ENCODE results near the gene CLIC3.

The CLIC3 gene

DNA sequence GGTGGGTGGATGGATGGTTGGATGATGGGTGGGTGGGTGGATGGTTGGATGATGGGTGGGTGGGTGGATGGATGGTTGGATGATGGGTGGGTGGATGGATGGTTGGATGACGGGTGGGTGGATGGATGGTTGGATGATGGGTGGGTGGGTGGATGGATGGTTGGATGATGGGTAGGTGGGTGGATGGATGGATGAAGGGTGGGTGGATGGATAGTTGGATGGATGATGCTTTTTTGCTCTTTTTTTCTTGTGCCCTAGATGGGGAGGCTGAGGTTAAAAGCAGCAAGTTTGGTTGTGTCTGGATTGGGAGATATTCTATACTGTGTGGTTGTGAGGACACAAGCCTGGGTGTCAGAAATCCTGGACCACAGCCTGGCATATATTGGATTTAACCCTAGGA is 38.9 kb downstream of the CLIC3 start:
- Histone ChIP-seq H3K9ac (ENCODE audit: low read depth, low read length) (no peak overlapping the region), H4K20me1 (ENCODE audit: insufficient read depth, low read length) (no peaks in the 10 kb centered on the region), H3K27ac (ENCODE audit: low read length) (no peak overlapping the region), H3K36me3 (ENCODE audit: insufficient read depth, low read length) (no peaks in the 10 kb centered on the region), H3K4me3 (ENCODE audit: low read depth in 1 of 2, low read length in 2 of 2) (no peak overlapping the region), H3K4me2 (ENCODE audit: insufficient read depth, low read length) (no peak overlapping the region), H3K4me1 (ENCODE audit: insufficient read depth, low read length) (no peaks in the 10 kb centered on the region), H3K79me2 (ENCODE audit: insufficient read depth, low read length) (no peaks in the 10 kb centered on the region), H3K9me3 (ENCODE audit: insufficient read depth, low read length, severe bottlenecking) (no peaks in the 10 kb centered on the region), H2AFZ (ENCODE audit: low read depth, low read length) (no peak overlapping the region), H3K27me3 (ENCODE audit: insufficient read depth, low read length, poor library complexity) (no peaks in the 10 kb centered on the region)
- DNase-seq (no peak), ATAC-seq (ENCODE audit: insufficient read depth, low read depth) (no peak)
- TF ChIP-seq, protein P1, sequence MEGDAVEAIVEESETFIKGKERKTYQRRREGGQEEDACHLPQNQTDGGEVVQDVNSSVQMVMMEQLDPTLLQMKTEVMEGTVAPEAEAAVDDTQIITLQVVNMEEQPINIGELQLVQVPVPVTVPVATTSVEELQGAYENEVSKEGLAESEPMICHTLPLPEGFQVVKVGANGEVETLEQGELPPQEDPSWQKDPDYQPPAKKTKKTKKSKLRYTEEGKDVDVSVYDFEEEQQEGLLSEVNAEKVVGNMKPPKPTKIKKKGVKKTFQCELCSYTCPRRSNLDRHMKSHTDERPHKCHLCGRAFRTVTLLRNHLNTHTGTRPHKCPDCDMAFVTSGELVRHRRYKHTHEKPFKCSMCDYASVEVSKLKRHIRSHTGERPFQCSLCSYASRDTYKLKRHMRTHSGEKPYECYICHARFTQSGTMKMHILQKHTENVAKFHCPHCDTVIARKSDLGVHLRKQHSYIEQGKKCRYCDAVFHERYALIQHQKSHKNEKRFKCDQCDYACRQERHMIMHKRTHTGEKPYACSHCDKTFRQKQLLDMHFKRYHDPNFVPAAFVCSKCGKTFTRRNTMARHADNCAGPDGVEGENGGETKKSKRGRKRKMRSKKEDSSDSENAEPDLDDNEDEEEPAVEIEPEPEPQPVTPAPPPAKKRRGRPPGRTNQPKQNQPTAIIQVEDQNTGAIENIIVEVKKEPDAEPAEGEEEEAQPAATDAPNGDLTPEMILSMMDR (IDR thresholded peaks at IDR 0.05; ENCODE audit: borderline replicate concordance, extremely low read depth, low read length, poor library complexity, severe bottlenecking), result no peak

DNA sequence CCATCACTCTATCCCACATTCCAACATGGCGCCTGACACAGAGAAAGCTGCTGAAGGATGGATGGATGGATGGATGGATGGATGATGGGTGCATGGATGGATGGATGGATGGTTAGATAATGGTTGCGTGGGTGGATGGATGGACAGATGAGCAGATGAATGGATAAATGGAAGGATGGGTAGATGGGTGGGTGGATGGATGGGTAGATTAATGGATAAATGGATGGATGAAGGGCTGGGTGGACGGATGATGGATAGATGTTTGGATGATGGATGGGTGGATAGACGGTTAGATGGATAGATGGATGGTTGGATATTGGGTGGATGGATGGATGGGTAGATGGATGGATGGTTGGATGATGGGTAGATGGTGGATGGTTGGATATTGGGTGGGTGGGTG is 39.8 kb downstream of the CLIC3 start:
- Histone ChIP-seq H3K27me3 (ENCODE audit: insufficient read depth, low read length, poor library complexity) (no peaks in the 10 kb centered on the region), H3K4me1 (ENCODE audit: insufficient read depth, low read length) (no peaks in the 10 kb centered on the region), H3K79me2 (ENCODE audit: insufficient read depth, low read length) (no peaks in the 10 kb centered on the region), H3K9me3 (ENCODE audit: insufficient read depth, low read length, severe bottlenecking) (no peaks in the 10 kb centered on the region), H3K4me3 (ENCODE audit: low read depth in 1 of 2, low read length in 2 of 2) (no peak overlapping the region), H4K20me1 (ENCODE audit: insufficient read depth, low read length) (no peaks in the 10 kb centered on the region), H3K27ac (ENCODE audit: low read length) (no peak overlapping the region), H3K4me2 (ENCODE audit: insufficient read depth, low read length) (no peak overlapping the region), H3K9ac (ENCODE audit: low read depth, low read length) (no peak overlapping the region), H2AFZ (ENCODE audit: low read depth, low read length) (no peak overlapping the region), H3K36me3 (ENCODE audit: insufficient read depth, low read length) (no peaks in the 10 kb centered on the region)
- TF ChIP-seq, protein P1 (IDR thresholded peaks at IDR 0.05; ENCODE audit: borderline replicate concordance, extremely low read depth, low read length, poor library complexity, severe bottlenecking), result no peak
- no peak for TF ChIP-seq EZH2 (IDR thresholded peaks at IDR 0.05; ENCODE audit: borderline replicate concordance, low read depth, low read length, severe bottlenecking)
- DNase-seq, result no peak
- ATAC-seq (ENCODE audit: insufficient read depth, low read depth), result no peak

DNA sequence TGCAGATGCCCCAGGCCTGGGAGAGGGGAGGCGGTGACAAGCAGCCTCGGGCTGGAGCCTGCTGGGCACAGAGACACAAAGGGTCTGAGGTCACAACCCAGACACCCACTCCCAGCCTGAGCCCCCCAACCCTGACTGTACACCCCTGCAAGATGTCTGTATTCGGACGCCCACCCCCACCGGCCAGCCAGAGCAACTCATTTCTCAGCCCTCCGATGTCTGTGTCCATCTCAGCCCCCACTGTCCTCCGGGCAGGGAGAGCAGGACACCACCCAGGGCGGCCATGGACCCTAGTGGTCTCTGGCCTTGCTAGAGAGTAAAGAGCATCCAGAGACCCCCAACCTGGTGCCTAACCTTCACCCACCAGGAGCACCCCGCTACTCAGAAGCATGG is 40.4 kb downstream of the CLIC3 start:
- no peaks in the 10 kb centered on the region for H3K79me2 ChIP-seq (ENCODE audit: insufficient read depth, low read length)
- TF ChIP-seq, protein P1 (IDR thresholded peaks at IDR 0.05; ENCODE audit: borderline replicate concordance, extremely low read depth, low read length, poor library complexity, severe bottlenecking), result no peak
- no peak for TF ChIP-seq EZH2 (IDR thresholded peaks at IDR 0.05; ENCODE audit: borderline replicate concordance, low read depth, low read length, severe bottlenecking)
- H3K36me3 ChIP-seq (ENCODE audit: insufficient read depth, low read length), result no peaks in the 10 kb centered on the region
- no peak overlapping the region for H3K27ac ChIP-seq (ENCODE audit: low read length)
- DNase-seq (no peak), ATAC-seq (ENCODE audit: insufficient read depth, low read depth) (no peak)
- H3K4me2 ChIP-seq (ENCODE audit: insufficient read depth, low read length), result no peak overlapping the region
- no peaks in the 10 kb centered on the region for H3K27me3 ChIP-seq (ENCODE audit: insufficient read depth, low read length, poor library complexity)
- H3K9ac ChIP-seq (ENCODE audit: low read depth, low read length), result no peak overlapping the region
- H4K20me1 ChIP-seq (ENCODE audit: insufficient read depth, low read length), result no peaks in the 10 kb centered on the region
- H2AFZ ChIP-seq (ENCODE audit: low read depth, low read length), result no peak overlapping the region
- H3K4me3 ChIP-seq (ENCODE audit: low read depth in 1 of 2, low read length in 2 of 2), result no peak overlapping the region
- H3K4me1 ChIP-seq (ENCODE audit: insufficient read depth, low read length), result no peaks in the 10 kb centered on the region
- H3K9me3 ChIP-seq (ENCODE audit: insufficient read depth, low read length, severe bottlenecking), result no peaks in the 10 kb centered on the region

All from DND-41 (cell line).